PFSK-1 (cell line): ENCODE measurements around the gene ADAMTS16.

Source experiments
- POLR2AphosphoS5 ChIP-seq: IDR thresholded peaks from 2 replicates; pipeline ENCODE4 v1.6.1; 2012; ENCODE audit warnings: low read depth, mild to moderate bottlenecking, control low read depth, low read length, moderate library complexity
- SIN3A ChIP-seq: IDR thresholded peaks from 2 replicates; pipeline ENCODE4 v1.6.1; 2012; ENCODE audit warnings: mild to moderate bottlenecking, low read length, moderate library complexity, borderline replicate concordance; ENCODE audit not compliant: insufficient read depth
- TAF1 ChIP-seq: IDR thresholded peaks from 2 replicates; pipeline ENCODE4 v1.6.1; 2012; ENCODE audit warnings: low read length, control low read depth, borderline replicate concordance; ENCODE audit not compliant: insufficient read depth
- TF ChIP-seq, protein P1 (sequence below), 2 experiments: IDR thresholded peaks; 2 replicates each; pipeline versions ENCODE4 v1.6.1 to v1.8.0; 2011 to 2012; ENCODE audit warnings: low read depth in 2 of 2, low read length in 2 of 2, control low read depth in 1 of 2, inconsistent platforms in 1 of 2, mild to moderate bottlenecking in 1 of 2, moderate library complexity in 1 of 2; ENCODE audit not compliant: insufficient read depth in 1 of 2

GRCh38 chr5:5351288-5351979 lies 211.3 kb downstream of the ADAMTS16 start:
- TF ChIP-seq TAF1: no peak
- TF ChIP-seq POLR2AphosphoS5: no peak
- no peak for TF ChIP-seq SIN3A
- TF ChIP-seq, protein P1, sequence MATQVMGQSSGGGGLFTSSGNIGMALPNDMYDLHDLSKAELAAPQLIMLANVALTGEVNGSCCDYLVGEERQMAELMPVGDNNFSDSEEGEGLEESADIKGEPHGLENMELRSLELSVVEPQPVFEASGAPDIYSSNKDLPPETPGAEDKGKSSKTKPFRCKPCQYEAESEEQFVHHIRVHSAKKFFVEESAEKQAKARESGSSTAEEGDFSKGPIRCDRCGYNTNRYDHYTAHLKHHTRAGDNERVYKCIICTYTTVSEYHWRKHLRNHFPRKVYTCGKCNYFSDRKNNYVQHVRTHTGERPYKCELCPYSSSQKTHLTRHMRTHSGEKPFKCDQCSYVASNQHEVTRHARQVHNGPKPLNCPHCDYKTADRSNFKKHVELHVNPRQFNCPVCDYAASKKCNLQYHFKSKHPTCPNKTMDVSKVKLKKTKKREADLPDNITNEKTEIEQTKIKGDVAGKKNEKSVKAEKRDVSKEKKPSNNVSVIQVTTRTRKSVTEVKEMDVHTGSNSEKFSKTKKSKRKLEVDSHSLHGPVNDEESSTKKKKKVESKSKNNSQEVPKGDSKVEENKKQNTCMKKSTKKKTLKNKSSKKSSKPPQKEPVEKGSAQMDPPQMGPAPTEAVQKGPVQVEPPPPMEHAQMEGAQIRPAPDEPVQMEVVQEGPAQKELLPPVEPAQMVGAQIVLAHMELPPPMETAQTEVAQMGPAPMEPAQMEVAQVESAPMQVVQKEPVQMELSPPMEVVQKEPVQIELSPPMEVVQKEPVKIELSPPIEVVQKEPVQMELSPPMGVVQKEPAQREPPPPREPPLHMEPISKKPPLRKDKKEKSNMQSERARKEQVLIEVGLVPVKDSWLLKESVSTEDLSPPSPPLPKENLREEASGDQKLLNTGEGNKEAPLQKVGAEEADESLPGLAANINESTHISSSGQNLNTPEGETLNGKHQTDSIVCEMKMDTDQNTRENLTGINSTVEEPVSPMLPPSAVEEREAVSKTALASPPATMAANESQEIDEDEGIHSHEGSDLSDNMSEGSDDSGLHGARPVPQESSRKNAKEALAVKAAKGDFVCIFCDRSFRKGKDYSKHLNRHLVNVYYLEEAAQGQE (IDR thresholded peaks at IDR 0.05; ENCODE audit: insufficient read depth in 1 of 2, low read depth in 2 of 2, low read length in 2 of 2): no peak
